Peyer's patch (tissue), 4 donors: ENCODE measurements around the gene STEAP4.

Experiments
- CTCF ChIP-seq, 6 experiments: fragments of 450-650 bp in 4 of 6; fragments of 200-600 bp in 2 of 6; sonication (generic) in 1 of 6; IDR thresholded peaks; one replicate each; pipeline ENCODE4 v1.5.1; 2017 to 2019; ENCODE audit warnings: antibody characterized with exemption in 6 of 6, mild to moderate bottlenecking in 3 of 6, moderate library complexity in 1 of 6
- POLR2A ChIP-seq, 2 donors: fragments of 450-650 bp; IDR thresholded peaks; one replicate each; pipeline ENCODE4 v1.5.1; 2017; ENCODE audit warnings: antibody characterized with exemption in 2 of 2, mild to moderate bottlenecking in 2 of 2, moderate library complexity in 2 of 2

GRCh38 chr7:88316456-88316855 lies 9.8 kb upstream of the STEAP4 start:
- no peak for TF ChIP-seq CTCF (IDR thresholded peaks at IDR 0.05)
- no peak for TF ChIP-seq POLR2A (IDR thresholded peaks at IDR 0.05)
